Measurements from ENCODE around the gene TNFRSF17.

GRCh38 chr16:11985250-11985649 lies 20.2 kb downstream of the TNFRSF17 start:
- TF ChIP-seq CHD2 (IDR thresholded peaks at IDR 0.05; ENCODE audit: low read depth, low read length) (no peak), GABPB1 (CRISPR knock-in tag; IDR thresholded peaks at IDR 0.05) (no peak), IRF1 (CRISPR knock-in tag; IDR thresholded peaks at IDR 0.05; ENCODE audit: borderline replicate concordance) (no peak), ZNF740 (CRISPR knock-in tag; IDR thresholded peaks at IDR 0.05) (no peak), ZNF740 (tag; IDR thresholded peaks at IDR 0.05) (no peak), REST (IDR thresholded peaks at IDR 0.05; ENCODE audit: borderline replicate concordance) (no peak), REST (CRISPR knock-in tag; IDR thresholded peaks at IDR 0.05; ENCODE audit: low read depth) (no peak), NR2F6 (CRISPR knock-in tag; IDR thresholded peaks at IDR 0.05) (no peak)

Measured in K562 (cell line).